Osteoblast (primary cell): ENCODE data around the gene OSBPL1A. TPM values are rescaled to one million over a fixed set of nuclear protein-coding genes. Genes with fewer than 3 reads are reported as not detected.

Experiments used
- DNase-seq: peaks from one replicate; pipeline ENCODE4 v3.0.0; 2011; ENCODE audit warnings: low spot score, mixed read lengths; ENCODE audit not compliant: insufficient read length; ENCODE audit errors: missing footprints
- H2AFZ ChIP-seq: 2 replicates; pipeline ENCODE4 v1.6.0; 2011; ENCODE audit warnings: mild to moderate bottlenecking, low read length
- H3K27ac ChIP-seq: 2 replicates; pipeline ENCODE4 v1.5.1; 2011; ENCODE audit warnings: mild to moderate bottlenecking, low read depth, low read length, moderate library complexity
- H3K27me3 ChIP-seq: 2 replicates; pipeline ENCODE4 v1.6.0; 2012; ENCODE audit warnings: mild to moderate bottlenecking, control low read depth, inconsistent platforms, low read length, moderate library complexity; ENCODE audit not compliant: insufficient read depth
- H3K36me3 ChIP-seq: 2 replicates; pipeline ENCODE4 v1.5.1; 2011; ENCODE audit warnings: mild to moderate bottlenecking, low read length, control low read depth, moderate library complexity; ENCODE audit not compliant: insufficient read depth
- H3K4me1 ChIP-seq: 2 replicates; pipeline ENCODE4 v1.5.1; 2011; ENCODE audit warnings: mild to moderate bottlenecking, low read length, control low read depth, moderate library complexity; ENCODE audit not compliant: insufficient read depth
- H3K4me2 ChIP-seq: 2 replicates; pipeline ENCODE4 v1.6.0; 2011; ENCODE audit warnings: mild to moderate bottlenecking, low read length; ENCODE audit not compliant: insufficient read depth
- H3K4me3 ChIP-seq: fragments of 200-600 bp; sonication (generic); 3 replicates; pipeline ENCODE4 v1.5.1; 2012; ENCODE audit warnings: mild to moderate bottlenecking, low read length, inconsistent platforms; ENCODE audit not compliant: insufficient read depth
- H3K79me2 ChIP-seq: 2 replicates; pipeline ENCODE4 v1.6.0; 2012; ENCODE audit warnings: mild to moderate bottlenecking, low read length, control low read depth, inconsistent platforms; ENCODE audit not compliant: insufficient read depth
- H3K9me3 ChIP-seq: 2 replicates; pipeline ENCODE4 v1.5.1; 2011; ENCODE audit warnings: low read depth, low read length, control low read depth
- H4K20me1 ChIP-seq: 2 replicates; pipeline ENCODE4 v1.6.0; 2012; ENCODE audit warnings: mild to moderate bottlenecking, low read length, control low read depth; ENCODE audit not compliant: insufficient read depth
- CTCF ChIP-seq: IDR thresholded peaks from 2 replicates; pipeline ENCODE4 v1.5.1; 2011; ENCODE audit warnings: mild to moderate bottlenecking, low read depth, low read length, moderate library complexity; ENCODE audit errors: extremely low read depth
- total RNA-seq: library from RNA; depleted of rRNA; stranded (reverse); fragments of >200 nt; gene quantifications from 2 replicates; pipeline ENCODE4 v1.2.3, GENCODE V29; 2012

OSBPL1A gene
- total RNA-seq, 1 donor: 51.8 TPM

- peak; percentile 82 for TF ChIP-seq CTCF
- Histone ChIP-seq H2AFZ (no peak overlapping the region), H3K27ac (no peak overlapping the region), H3K4me3 (no peak overlapping the region), H3K9me3 (no peaks in the 10 kb centered on the region), H3K4me2 (no peak overlapping the region), H3K27me3 (no peaks in the 10 kb centered on the region), H3K4me1 (peaks cover 7% of the 10 kb centered on the region), H3K79me2 (no peaks in the 10 kb centered on the region), H4K20me1 (no peaks in the 10 kb centered on the region), H3K36me3 (peaks cover 4% of the 10 kb centered on the region)
- peak; percentile 66 for DNase-seq
These were observed 220.8 kb downstream of the OSBPL1A start for GRCh38 chr18:24176727-24177416.

- DNase-seq: no peak
- TF ChIP-seq CTCF: no peak
These were observed 223.6 kb downstream of the OSBPL1A start for GRCh38 chr18:24173997-24174396.

GRCh38 chr18:24170360-24170759, 227.3 kb downstream of the OSBPL1A start:
- Histone ChIP-seq H4K20me1 (no peaks in the 10 kb centered on the region), H3K4me1 (no peaks in the 10 kb centered on the region), H3K4me2 (no peak overlapping the region), H3K36me3 (no peaks in the 10 kb centered on the region), H3K27me3 (no peaks in the 10 kb centered on the region), H3K9me3 (no peaks in the 10 kb centered on the region), H3K79me2 (no peaks in the 10 kb centered on the region), H3K4me3 (no peak overlapping the region), H2AFZ (no peak overlapping the region), H3K27ac (no peak overlapping the region)
- DNase-seq: no peak
- no peak for TF ChIP-seq CTCF

More at GRCh38 chr18:24173997-24174396, 223.6 kb downstream of the OSBPL1A start:
- H3K36me3 ChIP-seq: no peaks in the 10 kb centered on the region
- H3K4me3 ChIP-seq: no peak overlapping the region
- H3K27me3 ChIP-seq: no peaks in the 10 kb centered on the region
- H2AFZ ChIP-seq: no peak overlapping the region
- H3K4me2 ChIP-seq: no peak overlapping the region
- H3K79me2 ChIP-seq: no peaks in the 10 kb centered on the region
- H3K4me1 ChIP-seq: no peaks in the 10 kb centered on the region
- no peaks in the 10 kb centered on the region for H3K9me3 ChIP-seq
- no peak overlapping the region for H3K27ac ChIP-seq
- no peaks in the 10 kb centered on the region for H4K20me1 ChIP-seq

- Histone ChIP-seq H3K4me2 (no peak overlapping the region), H3K27ac (no peak overlapping the region), H3K9me3 (no peaks in the 10 kb centered on the region), H3K27me3 (no peaks in the 10 kb centered on the region), H3K4me1 (no peaks in the 10 kb centered on the region), H4K20me1 (no peaks in the 10 kb centered on the region), H3K36me3 (no peaks in the 10 kb centered on the region), H3K79me2 (no peaks in the 10 kb centered on the region), H3K4me3 (no peak overlapping the region), H2AFZ (no peak overlapping the region)
- no peak for DNase-seq
- no peak for TF ChIP-seq CTCF
These were observed 229.1 kb downstream of the OSBPL1A start for GRCh38 chr18:24168496-24168895.
